DOHH2 (cell line): Measurements from ENCODE around the gene KLK5.

Source experiments
- CTCF ChIP-seq: fragments of 200-600 bp; sonication (generic); IDR thresholded peaks from one replicate; pipeline ENCODE4 v1.5.1; 2014; ENCODE audit warnings: antibody characterized with exemption, mild to moderate bottlenecking, low read depth, low read length; ENCODE audit not compliant: poor library complexity, severe bottlenecking
- EZH2phosphoT487 ChIP-seq: fragments of 200-600 bp; sonication (generic); IDR thresholded peaks from 2 replicates; pipeline ENCODE4 v1.6.1; 2017; ENCODE audit warnings: borderline replicate concordance, mild to moderate bottlenecking, antibody characterized with exemption, low read length, moderate library complexity, mixed read lengths

GRCh38 chr19:50943074-50943828 lies 9.6 kb downstream of the KLK5 start:
- TF ChIP-seq CTCF (no peak), EZH2phosphoT487 (no peak)
